ENCODE data around the gene TBX20. TPM values are rescaled to one million over a fixed set of nuclear protein-coding genes. Genes with fewer than 3 reads are reported as not detected.
"Not testable (repeated sequence)": the region's sequence is repeated elsewhere in the genome, so short reads cannot be mapped to it uniquely, and the experiment has no call there.

Gene TBX20
- total and polyA plus RNA-seq, 9 of the 15 experiments (the other 6 are each of a cell fraction or from before 2014, with no cell fraction given), result not detected

DNA sequence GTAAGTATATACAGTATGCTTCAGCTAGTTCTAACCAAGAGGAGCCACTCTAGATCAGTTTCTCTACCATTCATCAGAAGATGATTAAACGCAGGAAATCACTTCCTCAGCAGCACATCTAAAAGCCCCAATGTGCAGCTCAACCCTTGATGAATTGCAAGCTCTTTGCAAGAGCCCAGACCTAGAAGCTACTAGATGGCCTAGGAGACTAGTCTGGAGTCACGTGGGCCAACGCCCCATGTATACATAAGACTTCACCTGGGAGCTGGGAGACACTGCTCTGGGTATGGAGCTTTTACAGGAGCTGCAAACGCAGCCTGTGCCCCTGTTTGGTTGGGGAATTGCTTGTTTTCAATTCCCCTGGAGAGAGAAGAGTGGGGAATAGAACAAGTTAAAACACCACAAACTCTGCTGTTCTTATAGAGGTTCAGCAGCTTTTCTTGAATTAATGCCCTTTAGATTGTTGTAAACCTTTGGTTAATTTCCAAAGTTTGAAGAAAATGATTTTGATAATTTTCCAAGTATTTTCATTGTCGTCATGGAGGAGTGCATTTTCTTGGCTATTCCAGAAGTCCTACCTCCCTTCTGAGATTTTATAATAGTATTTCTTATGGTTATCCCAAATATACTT lies 69.9 kb downstream of the TBX20 start:
- intact Hi-C loops (cut with micrococcal nuclease); POLR2A ChIA-PET; H3K4me2 ChIP-seq (ENCODE audit: insufficient read depth, low read length); H3K27ac ChIP-seq (ENCODE audit: extremely low read depth, low read depth, low read length); BruUV-seq (replicated peaks); FAIRE-seq; H3K27me3 ChIP-seq (ENCODE audit: control insufficient read depth in 2 of 2, insufficient read depth in 2 of 2, low read length in 2 of 2); H3K9me3 ChIP-seq (replicated peaks; ENCODE audit: control insufficient read depth, insufficient read depth, low read depth, low read length); H3K9ac ChIP-seq (ENCODE audit: insufficient read depth in 1 of 2, low read depth in 2 of 2, low read length in 2 of 2); H3K79me2 ChIP-seq (ENCODE audit: control insufficient read depth, insufficient read depth, low read length); CTCF ChIA-PET (ENCODE audit: low intra/inter-chr PET ratio); H3K4me1 ChIP-seq (replicated peaks in 1 of 2; ENCODE audit: control insufficient read depth in 2 of 2, insufficient read depth in 2 of 2, low read length in 2 of 2); H4K20me1 ChIP-seq (replicated peaks; ENCODE audit: control insufficient read depth, insufficient read depth, low read length); H3K36me3 ChIP-seq (ENCODE audit: control insufficient read depth, insufficient read depth, low read length); H2AFZ ChIP-seq (ENCODE audit: low read depth, low read length); ATAC-seq; H3K4me3 ChIP-seq; H3K9me1 ChIP-seq (ENCODE audit: control insufficient read depth, insufficient read depth, low read length): not testable (repeated sequence)
- in situ Hi-C loops (cut with MboI), result loop anchor here (10.0 kb wide), 1 partner anchor 109 kb away; no protein-coding TSS in a partner anchor
- WGBS (ENCODE audit: insufficient coverage, low coverage, missing lambda C conversion rate), result 0% methylated on average over 4 of the region's 5 CpGs
- peak in 1 of 4 experiments; percentile 4 for DNase-seq (ENCODE audit: extremely low read depth in 1 of 4, low spot score in 3 of 4)
- TF ChIP-seq, protein P1, sequence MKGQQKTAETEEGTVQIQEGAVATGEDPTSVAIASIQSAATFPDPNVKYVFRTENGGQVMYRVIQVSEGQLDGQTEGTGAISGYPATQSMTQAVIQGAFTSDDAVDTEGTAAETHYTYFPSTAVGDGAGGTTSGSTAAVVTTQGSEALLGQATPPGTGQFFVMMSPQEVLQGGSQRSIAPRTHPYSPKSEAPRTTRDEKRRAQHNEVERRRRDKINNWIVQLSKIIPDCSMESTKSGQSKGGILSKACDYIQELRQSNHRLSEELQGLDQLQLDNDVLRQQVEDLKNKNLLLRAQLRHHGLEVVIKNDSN (CRISPR knock-in tag; IDR thresholded peaks at IDR 0.05), result peak; percentile 29; the same call in 1 of the 2 replicates
- TF ChIP-seq, protein P2, sequence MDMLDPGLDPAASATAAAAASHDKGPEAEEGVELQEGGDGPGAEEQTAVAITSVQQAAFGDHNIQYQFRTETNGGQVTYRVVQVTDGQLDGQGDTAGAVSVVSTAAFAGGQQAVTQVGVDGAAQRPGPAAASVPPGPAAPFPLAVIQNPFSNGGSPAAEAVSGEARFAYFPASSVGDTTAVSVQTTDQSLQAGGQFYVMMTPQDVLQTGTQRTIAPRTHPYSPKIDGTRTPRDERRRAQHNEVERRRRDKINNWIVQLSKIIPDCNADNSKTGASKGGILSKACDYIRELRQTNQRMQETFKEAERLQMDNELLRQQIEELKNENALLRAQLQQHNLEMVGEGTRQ (CRISPR knock-in tag; IDR thresholded peaks at IDR 0.05), result peak; percentile 50

DNA sequence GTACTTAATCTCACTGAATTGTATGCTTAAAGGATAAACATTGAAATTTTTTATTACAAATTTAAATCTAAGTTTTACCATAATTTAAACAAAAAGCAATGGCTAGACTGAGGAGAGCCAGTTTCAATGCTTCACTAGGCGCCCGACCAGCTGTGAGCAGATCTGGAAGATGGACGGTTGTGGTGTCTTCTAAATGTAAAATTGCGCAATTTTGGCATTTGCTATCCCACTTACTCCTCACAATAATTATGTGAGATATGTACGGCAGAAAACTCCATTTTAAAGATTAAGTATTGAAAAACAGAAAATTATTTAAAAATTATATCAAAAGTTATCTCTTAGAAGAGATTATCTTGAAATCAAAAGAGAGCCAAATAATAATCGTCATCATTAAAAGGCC lies 73.2 kb downstream of the TBX20 start:
- CTCF ChIA-PET (ENCODE audit: low intra/inter-chr PET ratio); H3K4me1 ChIP-seq (replicated peaks in 1 of 2; ENCODE audit: control insufficient read depth in 2 of 2, insufficient read depth in 2 of 2, low read length in 2 of 2); H3K9me1 ChIP-seq (ENCODE audit: control insufficient read depth, insufficient read depth, low read length); BruUV-seq (replicated peaks); H3K9ac ChIP-seq (ENCODE audit: insufficient read depth in 1 of 2, low read depth in 2 of 2, low read length in 2 of 2); H3K27me3 ChIP-seq (ENCODE audit: control insufficient read depth in 2 of 2, insufficient read depth in 2 of 2, low read length in 2 of 2); FAIRE-seq; H2AFZ ChIP-seq (ENCODE audit: low read depth, low read length); H3K9me3 ChIP-seq (replicated peaks; ENCODE audit: control insufficient read depth, insufficient read depth, low read depth, low read length); DNase-seq (ENCODE audit: extremely low read depth in 1 of 4, low spot score in 3 of 4); H3K79me2 ChIP-seq (ENCODE audit: control insufficient read depth, insufficient read depth, low read length); ATAC-seq; POLR2A ChIA-PET; intact Hi-C loops (cut with micrococcal nuclease); H3K4me3 ChIP-seq; H3K27ac ChIP-seq (ENCODE audit: extremely low read depth, low read depth, low read length); H3K36me3 ChIP-seq (ENCODE audit: control insufficient read depth, insufficient read depth, low read length); H4K20me1 ChIP-seq (replicated peaks; ENCODE audit: control insufficient read depth, insufficient read depth, low read length); H3K4me2 ChIP-seq (ENCODE audit: insufficient read depth, low read length); TF ChIP-seq CEBPG (CRISPR knock-in tag; IDR thresholded peaks at IDR 0.05): not testable (repeated sequence)
- WGBS (ENCODE audit: insufficient coverage, low coverage, missing lambda C conversion rate), result 1% methylated on average over 6 of the region's 6 CpGs
- TF ChIP-seq CEBPB (tag; IDR thresholded peaks at IDR 0.05) (peak; percentile 54), CEBPG (tag; conservative IDR thresholded peaks at IDR 0.05 in 1 of 2, IDR thresholded peaks at IDR 0.05 in 1 of 2) (peak in 1 of 2 experiments; percentile 80; a peak in 2 of 4 replicates)
- in situ Hi-C loops (cut with MboI), result loop anchor here (10.0 kb wide), 1 partner anchor 106 kb away; no protein-coding TSS in a partner anchor

DNA sequence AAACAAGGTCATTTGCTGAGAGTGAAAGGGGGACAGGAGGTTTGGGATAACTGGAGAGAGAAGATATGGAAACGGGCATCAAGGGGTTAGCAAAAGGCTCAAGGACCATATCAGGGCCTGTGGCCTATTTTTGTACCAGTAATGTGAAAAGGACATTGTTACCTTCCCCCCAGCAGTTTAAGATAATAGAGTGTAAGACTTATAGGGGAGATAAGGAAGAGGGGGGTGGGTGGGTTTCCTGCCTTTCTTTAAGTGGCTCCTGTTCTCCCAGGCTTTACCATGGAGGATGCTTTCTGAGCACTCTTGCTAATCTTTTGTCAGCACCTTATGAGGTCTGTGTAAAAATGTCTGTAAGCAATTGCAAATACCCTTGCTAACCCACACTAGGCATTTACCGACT lies 80.7 kb downstream of the TBX20 start:
- H3K36me3 ChIP-seq (ENCODE audit: control insufficient read depth, insufficient read depth, low read length); H3K4me2 ChIP-seq (ENCODE audit: insufficient read depth, low read length); H2AFZ ChIP-seq (ENCODE audit: low read depth, low read length); in situ Hi-C loops (cut with MboI); H3K27me3 ChIP-seq (ENCODE audit: control insufficient read depth in 2 of 2, insufficient read depth in 2 of 2, low read length in 2 of 2); H3K79me2 ChIP-seq (ENCODE audit: control insufficient read depth, insufficient read depth, low read length); H3K4me1 ChIP-seq (replicated peaks in 1 of 2; ENCODE audit: control insufficient read depth in 2 of 2, insufficient read depth in 2 of 2, low read length in 2 of 2); ATAC-seq; H3K9me3 ChIP-seq (replicated peaks; ENCODE audit: control insufficient read depth, insufficient read depth, low read depth, low read length); H3K27ac ChIP-seq (ENCODE audit: extremely low read depth, low read depth, low read length); POLR2A ChIA-PET; CTCF ChIA-PET (ENCODE audit: low intra/inter-chr PET ratio); H3K4me3 ChIP-seq; BruUV-seq (replicated peaks); H4K20me1 ChIP-seq (replicated peaks; ENCODE audit: control insufficient read depth, insufficient read depth, low read length); H3K9me1 ChIP-seq (ENCODE audit: control insufficient read depth, insufficient read depth, low read length); intact Hi-C loops (cut with micrococcal nuclease); H3K9ac ChIP-seq (ENCODE audit: insufficient read depth in 1 of 2, low read depth in 2 of 2, low read length in 2 of 2); FAIRE-seq: not testable (repeated sequence)
- 0% methylated on average over 2 of the region's 2 CpGs for WGBS (ENCODE audit: insufficient coverage, low coverage, missing lambda C conversion rate)
- DNase-seq (ENCODE audit: extremely low read depth in 1 of 4, low spot score in 3 of 4), result peak in 2 of 4 experiments; percentile 5 to 25

All from K562 (cell line).